OCI-LY1 (cell line): Measurements from ENCODE around the gene SLC25A39.
A peak's percentile ranks its signal among the peaks of the same experiment; 100 is the strongest.

ENCODE experiments used
- H2AFZ ChIP-seq: fragments of 200-600 bp; sonication (generic), shearing (Covaris generic); 2 replicates; pipeline ENCODE4 v1.6.0; 2014; ENCODE audit warnings: antibody characterized with exemption, mild to moderate bottlenecking, low read length
- H3F3A ChIP-seq: fragments of 200-600 bp; sonication (generic), shearing (Covaris generic); 2 replicates; pipeline ENCODE4 v1.6.0; 2014; ENCODE audit warnings: mild to moderate bottlenecking, antibody characterized with exemption, low read length, moderate library complexity; ENCODE audit not compliant: insufficient read depth
- H3K27ac ChIP-seq: fragments of 200-600 bp; sonication (generic); 2 replicates; pipeline ENCODE4 v1.5.1; 2014; ENCODE audit warnings: low read length, mixed run types, mild to moderate bottlenecking, low read depth; ENCODE audit not compliant: poor library complexity, severe bottlenecking
- H3K27me3 ChIP-seq: fragments of 200-600 bp; sonication (generic); 2 replicates; pipeline ENCODE4 v1.6.0; 2014; ENCODE audit warnings: antibody characterized with exemption, mild to moderate bottlenecking, low read length, moderate library complexity; ENCODE audit not compliant: insufficient read depth
- H3K36me3 ChIP-seq: fragments of 200-600 bp; sonication (generic); 2 replicates; pipeline ENCODE4 v1.6.1; 2014; ENCODE audit warnings: mild to moderate bottlenecking, antibody characterized with exemption, low read length, moderate library complexity, mixed read lengths; ENCODE audit not compliant: insufficient read depth
- H3K4me1 ChIP-seq: fragments of 200-600 bp; sonication (generic); 2 replicates; pipeline ENCODE4 v1.5.1; 2014; ENCODE audit warnings: mild to moderate bottlenecking, low read length, moderate library complexity; ENCODE audit not compliant: insufficient read depth, severe bottlenecking
- H3K4me2 ChIP-seq: fragments of 200-600 bp; sonication (generic), shearing (Covaris generic); 2 replicates; pipeline ENCODE4 v1.6.1; 2014; ENCODE audit warnings: low read length
- H3K4me3 ChIP-seq: fragments of 200-600 bp; sonication (generic); 2 replicates; pipeline ENCODE4 v1.5.1; 2014; ENCODE audit warnings: low read length, low read depth, mild to moderate bottlenecking, mixed read lengths; ENCODE audit not compliant: poor library complexity, severe bottlenecking
- H3K79me2 ChIP-seq: fragments of 200-600 bp; shearing (Covaris generic); 2 replicates; pipeline ENCODE4 v1.6.1; 2016; ENCODE audit warnings: mixed run types, low read length, mixed read lengths; ENCODE audit not compliant: insufficient read depth
- H3K9ac ChIP-seq: fragments of 200-600 bp; sonication (generic), shearing (Covaris generic); 2 replicates; pipeline ENCODE4 v1.6.1; 2014; ENCODE audit warnings: mild to moderate bottlenecking, low read length, mixed read lengths
- H3K9me2 ChIP-seq: fragments of 200-600 bp; sonication (generic), shearing (Covaris generic); 2 replicates; pipeline ENCODE4 v1.6.1; 2014; ENCODE audit warnings: low read depth, mild to moderate bottlenecking, low read length, mixed read lengths
- H3K9me3 ChIP-seq: fragments of 200-600 bp; shearing (Covaris generic); 2 replicates; pipeline ENCODE4 v1.6.1; 2014; ENCODE audit warnings: low read length, mixed read lengths
- H4K20me1 ChIP-seq: fragments of 200-600 bp; sonication (generic), shearing (Covaris generic); 2 replicates; pipeline ENCODE4 v1.6.0; 2016; ENCODE audit warnings: mild to moderate bottlenecking, low read length; ENCODE audit not compliant: insufficient read depth
- CTCF ChIP-seq: fragments of 200-600 bp; sonication (generic), shearing (Covaris generic); IDR thresholded peaks from 2 replicates; pipeline ENCODE4 v1.5.1; 2017; ENCODE audit warnings: mild to moderate bottlenecking, antibody characterized with exemption, low read length, moderate library complexity, mixed read lengths
- EZH2 ChIP-seq: fragments of 200-600 bp; sonication (generic), shearing (Covaris generic); IDR thresholded peaks from 2 replicates; pipeline ENCODE4 v1.8.0; 2017; ENCODE audit warnings: borderline replicate concordance, mixed run types, mild to moderate bottlenecking, antibody characterized with exemption, low read length, moderate library complexity, mixed read lengths

SLC25A39 gene

DNA sequence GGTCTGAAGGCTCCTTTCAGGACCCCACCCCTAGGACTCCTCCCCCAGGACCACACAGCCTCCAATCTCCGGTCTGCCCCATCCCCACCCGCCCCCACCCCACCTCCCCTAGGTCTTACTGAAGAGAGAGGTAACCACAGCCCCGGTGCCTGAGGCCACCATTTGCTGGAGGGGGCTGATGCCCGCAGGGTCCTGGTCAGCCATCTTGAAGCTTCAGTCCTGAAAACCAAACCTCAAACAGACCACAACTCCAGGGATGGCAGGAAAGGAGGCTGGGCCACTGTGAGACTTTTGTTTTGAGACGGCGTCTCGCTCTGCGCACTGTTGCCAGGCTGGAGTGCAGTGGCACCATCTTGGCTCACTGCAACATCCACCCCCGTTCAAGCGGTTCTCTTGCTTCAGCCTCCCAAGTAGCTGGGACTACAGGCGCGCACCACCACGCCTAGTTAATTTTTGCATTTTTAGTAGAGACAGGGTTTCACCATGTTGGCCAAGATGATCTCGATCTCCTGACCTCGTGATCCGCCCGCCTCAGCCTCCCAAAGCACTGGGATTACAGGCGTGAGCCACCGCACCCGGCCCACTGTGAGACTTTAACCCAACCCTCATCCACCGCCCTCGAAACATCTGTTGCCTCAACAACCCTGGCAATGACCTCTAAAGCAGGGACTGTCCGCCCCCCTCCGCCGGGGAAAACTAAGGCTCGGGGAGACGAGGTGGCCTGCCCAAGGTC is 1.1 kb downstream of the SLC25A39 start:
- H4K20me1 ChIP-seq, result no peaks in the 10 kb centered on the region
- peak overlapping the region; percentile 98 for H3K4me2 ChIP-seq
- no peak overlapping the region for H3K27ac ChIP-seq
- H3K4me3 ChIP-seq, result peak overlapping the region; percentile 99
- no peaks in the 10 kb centered on the region for H3K9me2 ChIP-seq
- H3K79me2 ChIP-seq, result no peaks in the 10 kb centered on the region
- no peaks in the 10 kb centered on the region; the same call in 1 of the 2 replicates for H3F3A ChIP-seq
- H3K9me3 ChIP-seq, result no peaks in the 10 kb centered on the region
- peaks cover 19% of the 10 kb centered on the region for H3K4me1 ChIP-seq
- no peak overlapping the region for H2AFZ ChIP-seq
- peaks cover 32% of the 10 kb centered on the region for H3K36me3 ChIP-seq
- H3K9ac ChIP-seq, result peak overlapping the region; percentile 98
- H3K27me3 ChIP-seq, result no peaks in the 10 kb centered on the region
- TF ChIP-seq EZH2 (no peak), CTCF (no peak)

DNA sequence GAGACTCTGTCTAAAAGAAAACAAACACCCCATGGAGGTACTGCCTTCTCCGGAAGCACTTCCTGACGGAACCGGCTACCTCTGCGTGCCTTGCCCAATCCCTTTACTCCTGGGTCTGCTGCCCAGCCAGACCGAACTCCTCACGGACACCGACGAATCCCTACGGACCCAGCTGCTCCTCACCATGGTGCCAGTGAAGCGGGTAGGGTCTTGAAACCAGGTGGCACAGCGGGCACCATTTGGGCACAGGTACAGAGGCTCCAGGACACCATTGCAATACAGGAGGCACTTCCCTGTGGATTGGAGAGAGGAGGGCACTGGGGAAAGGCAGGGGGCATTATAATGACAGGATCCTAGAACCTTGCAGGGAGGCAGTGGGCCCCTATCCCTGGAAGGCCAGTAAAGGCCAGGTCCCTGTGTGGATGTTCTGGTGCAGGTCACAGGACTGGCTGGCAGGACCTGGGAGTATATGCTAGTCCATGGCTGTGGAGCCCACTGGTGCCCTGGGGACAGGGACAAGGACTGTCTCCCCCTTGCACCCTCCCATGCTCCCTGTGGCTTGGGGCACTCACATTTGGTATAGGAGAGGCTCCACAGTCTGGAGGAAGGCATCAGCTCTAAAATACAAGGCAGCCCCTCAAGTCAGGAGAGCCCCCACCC is 2.3 kb downstream of the SLC25A39 start:
- no peaks in the 10 kb centered on the region for H3K9me2 ChIP-seq
- no peak overlapping the region for H3K4me2 ChIP-seq

More for the DNA sequence above, 2.3 kb downstream of the SLC25A39 start:
- Histone ChIP-seq H3K79me2 (no peaks in the 10 kb centered on the region), H2AFZ (no peak overlapping the region), H4K20me1 (no peaks in the 10 kb centered on the region), H3K4me3 (no peak overlapping the region), H3K9me3 (no peaks in the 10 kb centered on the region), H3K36me3 (peaks cover 32% of the 10 kb centered on the region), H3K27me3 (no peaks in the 10 kb centered on the region), H3F3A (no peaks in the 10 kb centered on the region), H3K4me1 (peaks cover 8% of the 10 kb centered on the region), H3K9ac (no peak overlapping the region), H3K27ac (no peak overlapping the region)
- TF ChIP-seq CTCF, result no peak
- no peak for TF ChIP-seq EZH2
